ENCODE results near the gene PNPLA2. TPM values are rescaled to one million over a fixed set of nuclear protein-coding genes. Genes with fewer than 3 reads are reported as not detected.

The PNPLA2 gene
- total and polyA plus RNA-seq, 2 of the 8 experiments (the other 6 are each of a cell fraction or from before 2014, with no cell fraction given), result 30.9 to 62.1 TPM

GRCh38 chr11:771617-772204 lies 47.0 kb upstream of the PNPLA2 start:
- CTCF ChIA-PET (ENCODE audit: partially characterized antibody), result interaction anchor here (1.2 to 2.6 kb wide), 3 partner anchors 14 to 48 kb away, joined by 3 to 7 read pairs (median 6); no protein-coding TSS in a partner anchor

More at GRCh38 chr11:771617-772204, 47.0 kb upstream of the PNPLA2 start:
- Histone ChIP-seq H3K56ac (replicated peaks; ENCODE audit: insufficient read length, low read depth, low read length) (no peak overlapping the region), H3K79me1 (ENCODE audit: low read depth, low read length) (peaks cover 6% of the 10 kb centered on the region; the same call in 1 of the 2 replicates), H2AK5ac (ENCODE audit: low read depth, low read length) (no peak overlapping the region), H3K9me3 (ENCODE audit: insufficient read depth in 2 of 2, low read depth in 1 of 2, low read length in 1 of 2) (no peaks in the 10 kb centered on the region), H3K79me2 (ENCODE audit: control insufficient read depth in 1 of 2, insufficient read depth in 2 of 2, low read length in 2 of 2) (peaks cover 7 to 41% of the 10 kb centered on the region in 2 experiments; a peak in 3 of 4 replicates), H2BK20ac (ENCODE audit: low read length) (no peak overlapping the region), H2BK5ac (ENCODE audit: low read depth, low read length) (no peak overlapping the region), H3K14ac (ENCODE audit: insufficient read length) (no peak overlapping the region), H3K23me2 (ENCODE audit: low read depth, low read length) (peaks cover 4% of the 10 kb centered on the region; the same call in 1 of the 2 replicates), H2BK12ac (ENCODE audit: low read depth, low read length) (no peak overlapping the region), H4K5ac (ENCODE audit: insufficient read length, low read depth, low read length) (no peak overlapping the region), H3K27ac (ENCODE audit: low read depth, low read length) (no peak overlapping the region), H3K9ac (replicated peaks in 1 of 4; ENCODE audit: extremely low read depth in 1 of 4, low read depth in 3 of 4, low read length in 3 of 4) (no peak overlapping the region), H3K4ac (replicated peaks; ENCODE audit: insufficient read length, low read depth, low read length) (no peak overlapping the region), H2BK120ac (replicated peaks; ENCODE audit: low read depth, low read length) (no peak overlapping the region), H2BK15ac (ENCODE audit: low read length) (no peak overlapping the region), H2AFZ (ENCODE audit: low read length) (no peak overlapping the region), H3K27me3 (replicated peaks in 1 of 4; ENCODE audit: control insufficient read depth in 3 of 4, extremely low read depth in 1 of 4, insufficient read depth in 3 of 4, low read length in 3 of 4) (no peaks in the 10 kb centered on the region), H3K23ac (ENCODE audit: insufficient read length) (no peak overlapping the region), H4K8ac (ENCODE audit: extremely low read depth, insufficient read depth, low read length) (no peak overlapping the region), H4K20me1 (replicated peaks in 1 of 2; ENCODE audit: control insufficient read depth in 1 of 2, insufficient read depth in 2 of 2, low read length in 2 of 2) (peaks cover 16 to 31% of the 10 kb centered on the region in 2 experiments), H3K18ac (ENCODE audit: extremely low read depth, low read length) (no peak overlapping the region), H3K4me3 (ENCODE audit: extremely low read depth in 1 of 4, insufficient read depth in 2 of 4, low read depth in 3 of 4, low read length in 4 of 4) (no peak overlapping the region), H4K91ac (replicated peaks; ENCODE audit: insufficient read length, low read length) (no peak overlapping the region), H3K36me3 (ENCODE audit: control insufficient read depth in 2 of 4, insufficient read depth in 4 of 4, low read length in 3 of 4) (peaks cover 7 to 24% (median 19%) of the 10 kb centered on the region in 4 experiments; a peak in 7 of 8 replicates), H3K4me1 (replicated peaks in 1 of 4; ENCODE audit: control insufficient read depth in 3 of 4, insufficient read depth in 4 of 4, low read length in 3 of 4) (peaks cover 0 to 10% (median 5%) of the 10 kb centered on the region in 4 experiments; a peak in 5 of 7 replicates), H3K4me2 (ENCODE audit: insufficient read depth in 1 of 2, low read depth in 2 of 2, low read length in 2 of 2) (no peak overlapping the region)
- POLR2A ChIA-PET (ENCODE audit: partially characterized antibody), result interaction anchor here (0.7 to 35.3 kb wide), 8 partner anchors 11 to 131 kb away, joined by 3 to 636 read pairs (median 4); partner anchors contain the start of gene TALDO1
- FAIRE-seq (no peak), DNase-seq (ENCODE audit: low read depth in 1 of 2, low spot score in 2 of 2) (no peak)
- 87% methylated on average over 15 of the region's 15 CpGs; no CpG with 5 or more reads in 1 of the 2 experiments for WGBS, 2 experiments (ENCODE audit: extremely low coverage in 1 of 2, insufficient coverage in 1 of 2, insufficient read length in 1 of 2, insufficient replicate concordance in 2 of 2, low coverage in 1 of 2, low lambda C conversion rate in 2 of 2, missing lambda C conversion rate in 1 of 2)

Measured in H1 (cell line).